Glomerular visceral epithelial cell (primary cell): Measurements from ENCODE around the gene CSNK2A2.

Experiments
- DNase-seq: peaks from one replicate; pipeline ENCODE4 v3.0.0-alpha.2; 2016; ENCODE audit errors: extremely low spot score

The CSNK2A2 gene

GRCh38 chr16:58198803-58199411, 1.0 kb upstream of the CSNK2A2 start:
- no peak for DNase-seq

DNA sequence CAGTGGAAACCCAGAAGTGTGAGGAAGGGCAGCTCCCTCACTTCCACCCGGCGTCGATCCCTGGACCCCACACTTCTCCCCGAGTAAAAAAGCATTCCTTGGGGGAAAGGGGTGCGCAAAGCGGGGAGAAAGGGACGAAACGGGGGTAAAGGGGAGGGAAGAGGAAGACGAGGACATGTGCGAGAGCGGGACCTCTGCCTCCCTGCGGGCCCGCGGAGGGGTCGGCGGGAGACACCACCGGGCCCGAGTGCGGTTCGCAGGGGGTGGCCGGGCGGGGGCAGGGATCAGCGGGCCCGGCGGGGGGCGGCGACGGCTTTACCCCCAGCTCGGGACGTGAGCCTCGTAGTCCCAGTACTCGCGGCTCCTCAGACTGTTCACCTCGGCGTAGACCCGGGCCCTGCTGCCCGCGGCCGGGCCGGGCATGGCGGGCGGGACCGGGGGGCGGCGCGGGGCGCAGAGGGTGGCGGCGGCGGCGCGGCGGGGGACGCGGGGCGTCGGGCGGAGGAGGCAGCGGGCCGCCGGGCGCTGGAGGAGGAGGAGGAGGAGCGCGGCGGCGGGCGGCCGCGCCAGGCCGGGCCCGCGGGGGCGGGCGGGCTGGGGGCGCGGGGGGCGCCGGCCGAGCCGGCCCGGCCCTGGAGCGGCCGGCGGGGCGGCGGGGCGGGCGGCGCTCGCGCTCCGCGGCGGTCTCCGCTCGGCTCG, 443 bp downstream of the CSNK2A2 start:
- no peak for DNase-seq

DNA sequence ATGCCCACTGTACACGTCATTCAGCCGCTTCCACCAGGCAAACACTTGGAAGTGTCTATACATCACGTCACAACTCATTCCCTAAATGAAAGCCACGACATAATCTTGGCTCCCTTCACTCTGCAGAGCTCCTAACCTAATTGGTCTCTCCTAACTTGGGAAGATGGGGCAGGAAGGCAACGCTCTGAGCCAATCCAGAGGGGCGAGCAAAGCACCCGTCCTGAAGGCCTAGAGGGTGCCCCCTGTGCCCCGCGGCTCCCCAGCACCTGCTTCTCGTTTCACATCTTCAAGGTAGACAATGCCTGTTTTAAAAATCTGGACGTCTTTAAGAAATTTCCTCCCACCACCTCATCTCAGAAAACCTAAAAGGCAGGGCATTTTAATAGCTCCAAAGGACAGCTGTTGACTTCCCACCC, 1.0 kb downstream of the CSNK2A2 start:
- DNase-seq, result no peak

- DNase-seq, result no peak
These were observed 2.1 kb downstream of the CSNK2A2 start for GRCh38 chr16:58195771-58196170.

- no peak for DNase-seq
These were observed 2.6 kb downstream of the CSNK2A2 start for GRCh38 chr16:58195344-58195743.

DNA sequence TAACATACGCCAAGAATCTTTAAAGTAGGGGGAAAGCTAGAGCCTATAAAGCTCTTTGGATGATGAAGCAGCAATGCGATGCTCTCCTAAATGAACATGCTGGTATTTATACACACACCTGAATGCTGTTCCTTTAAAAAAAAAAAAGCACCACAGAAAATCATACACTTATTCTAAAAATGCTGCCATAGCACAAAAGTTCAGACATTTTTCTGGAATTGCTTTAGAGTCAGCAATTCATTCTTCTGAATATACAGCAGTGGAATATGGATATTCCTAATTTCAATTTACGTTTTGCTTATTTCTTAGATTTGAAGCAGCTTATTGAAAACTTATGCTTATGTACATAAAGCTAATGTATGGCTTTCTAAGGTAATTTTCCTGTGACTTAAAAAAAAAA, 3.1 kb downstream of the CSNK2A2 start:
- DNase-seq, result no peak

- DNase-seq, result no peak
These were observed 10.1 kb downstream of the CSNK2A2 start for GRCh38 chr16:58187665-58188421.

DNA sequence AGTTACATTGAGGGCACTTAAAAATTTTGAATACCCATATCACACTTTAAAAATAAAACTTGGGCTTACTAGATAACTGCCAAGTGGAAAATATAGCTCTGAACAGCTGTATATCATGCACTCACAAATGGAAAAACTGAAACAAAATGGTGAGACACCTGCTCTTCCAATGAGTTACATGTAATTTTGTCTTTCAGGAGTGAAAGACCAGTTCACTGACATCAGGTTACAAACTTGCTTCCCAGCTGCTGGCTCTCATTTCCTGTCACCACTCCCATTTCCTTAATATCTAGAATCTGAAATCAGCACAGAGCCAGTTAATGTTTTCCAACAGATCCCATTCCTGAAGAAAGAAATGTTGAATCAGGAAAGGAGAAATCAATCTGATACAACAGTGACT, 10.8 kb downstream of the CSNK2A2 start:
- no peak for DNase-seq

DNA sequence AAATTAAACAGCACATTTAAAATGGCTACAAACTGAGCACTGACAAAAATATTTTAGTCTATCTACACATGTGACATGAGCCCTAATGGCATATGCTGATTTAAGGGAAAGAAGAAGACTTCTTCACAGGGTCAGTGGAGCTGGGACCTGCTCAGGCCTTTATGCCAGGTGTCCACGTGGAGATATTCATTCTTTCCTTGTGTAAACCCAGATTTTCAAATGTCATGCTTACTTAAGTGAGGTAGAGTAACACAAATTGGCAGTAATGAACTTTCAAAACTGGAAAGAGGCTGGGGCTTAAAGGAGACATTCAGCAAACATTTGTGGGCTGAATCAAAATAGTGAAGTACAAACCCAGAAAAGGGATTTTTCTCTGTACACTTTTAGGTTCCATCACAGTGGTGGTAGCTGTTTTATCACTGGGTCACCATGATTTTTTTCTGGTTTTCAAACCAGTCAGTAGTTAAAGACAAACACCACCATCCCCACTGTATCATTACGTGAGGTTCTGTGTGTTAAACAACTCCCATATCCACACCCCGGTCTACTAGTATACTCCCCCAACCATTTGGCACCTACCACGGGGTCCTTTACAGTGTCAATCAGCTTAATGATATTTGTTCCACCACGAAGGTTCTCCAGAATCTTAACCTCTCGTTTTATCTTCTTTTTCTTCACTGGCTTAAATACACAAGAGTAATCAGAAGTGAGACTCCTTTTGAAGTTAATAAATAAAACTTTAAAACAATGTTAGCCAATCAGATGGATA, 11.5 kb downstream of the CSNK2A2 start:
- no peak for DNase-seq

DNA sequence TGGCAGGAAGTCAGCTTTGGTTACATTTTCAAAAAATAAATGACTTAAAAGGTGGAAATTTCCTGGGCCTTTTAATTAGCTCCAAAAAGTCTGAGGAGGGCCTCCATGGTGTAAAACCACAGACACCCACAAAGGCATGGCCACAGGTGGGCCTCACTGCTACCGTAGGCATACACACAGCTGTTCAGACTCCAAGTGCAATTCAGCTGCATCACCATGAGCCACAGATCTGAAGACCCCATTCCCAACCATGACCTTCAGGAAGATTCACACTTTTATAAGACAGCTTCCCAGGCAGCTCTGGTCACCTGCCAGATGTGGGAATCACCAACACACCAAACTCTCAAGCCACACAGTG, 20.6 kb downstream of the CSNK2A2 start:
- DNase-seq, result no peak

GRCh38 chr16:58176608-58177352, 21.1 kb downstream of the CSNK2A2 start:
- no peak for DNase-seq

DNA sequence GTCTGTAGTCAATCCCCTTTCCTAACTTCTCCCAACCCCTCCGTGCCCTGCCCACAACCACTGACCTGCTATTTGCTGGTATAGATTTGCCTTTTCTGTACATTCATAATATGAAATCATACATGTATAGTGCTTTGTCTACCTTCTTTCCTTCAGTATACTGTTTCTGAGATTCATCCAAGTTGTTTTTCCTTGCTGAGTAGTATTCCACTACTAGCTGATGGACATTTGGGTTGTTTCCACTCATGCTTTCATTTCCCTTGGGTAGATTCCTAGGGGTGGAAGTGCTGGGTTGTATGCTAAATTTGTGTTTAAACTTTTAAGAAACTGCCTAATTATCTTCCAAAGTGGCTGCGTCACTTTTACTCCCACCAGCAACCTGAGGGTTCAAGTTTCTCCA, 27.7 kb downstream of the CSNK2A2 start:
- no peak for DNase-seq

DNA sequence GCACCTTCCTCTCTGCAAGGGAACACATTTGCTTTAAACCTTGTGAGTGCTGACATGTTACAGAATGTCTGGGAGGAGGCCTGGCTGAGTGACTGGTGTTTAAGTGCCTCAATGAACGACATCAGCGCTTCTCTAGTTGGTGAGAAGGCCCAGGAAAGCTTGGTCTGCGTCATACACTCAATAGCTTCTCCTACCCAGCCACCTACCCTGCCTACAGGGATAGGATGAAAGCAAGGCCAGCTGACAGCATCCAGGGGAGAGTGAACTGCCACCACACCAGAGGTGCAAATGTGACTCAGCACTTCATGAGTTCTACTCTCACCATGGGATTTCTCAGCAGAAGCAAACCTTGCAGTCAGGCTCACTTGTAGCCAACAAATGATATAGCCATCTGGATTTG, 37.1 kb downstream of the CSNK2A2 start:
- no peak for DNase-seq

GRCh38 chr16:58158725-58159124, 39.2 kb downstream of the CSNK2A2 start:
- DNase-seq, result no peak

DNA sequence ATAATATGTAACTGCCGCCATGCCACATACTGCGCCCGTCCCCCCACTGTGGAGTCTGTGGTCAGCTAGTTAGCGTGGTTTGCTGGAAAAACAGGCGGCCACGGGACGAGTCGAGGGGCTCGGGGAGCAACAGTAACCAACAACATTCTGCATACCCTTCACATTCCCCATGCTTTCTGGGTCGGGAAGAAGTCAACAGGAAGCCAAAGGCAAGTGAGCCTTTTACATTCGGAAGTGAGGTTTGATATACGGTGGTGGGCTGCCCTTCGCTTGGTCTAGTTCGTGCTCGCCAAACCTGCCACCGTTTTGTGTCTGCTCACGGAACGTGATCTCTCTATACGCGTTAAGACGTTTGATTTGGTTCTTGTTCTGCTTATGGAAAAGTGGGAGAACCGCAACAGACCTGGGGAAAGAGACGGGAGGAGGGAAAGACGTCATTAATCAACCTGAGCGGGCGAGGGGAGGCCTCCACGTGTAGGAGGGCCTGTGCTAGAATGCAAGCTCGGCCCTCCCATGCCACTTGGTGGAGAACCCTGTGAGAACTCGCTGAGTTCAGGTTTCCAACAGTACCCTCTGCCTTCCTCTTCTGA, 39.9 kb downstream of the CSNK2A2 start:
- no peak for DNase-seq

DNA sequence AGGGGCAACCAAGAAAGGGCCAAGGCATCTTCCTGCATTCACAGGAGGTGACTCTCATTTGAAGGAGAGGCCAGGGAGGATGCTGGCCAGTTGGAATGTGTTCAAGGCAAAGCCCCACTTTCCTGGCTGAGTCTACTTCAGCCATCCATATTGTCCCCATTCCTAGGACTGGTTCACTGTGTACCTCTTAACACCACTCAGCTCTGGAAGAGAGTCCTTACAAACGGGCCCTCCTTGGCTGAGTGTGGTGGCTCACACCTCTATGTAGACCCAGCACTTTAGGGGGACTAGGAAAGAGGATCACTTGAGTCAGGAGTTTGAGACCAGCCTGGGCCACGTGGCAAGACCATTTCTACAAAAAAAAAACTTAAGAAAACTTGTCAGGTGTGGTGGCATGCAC, 40.7 kb downstream of the CSNK2A2 start:
- no peak for DNase-seq

DNA sequence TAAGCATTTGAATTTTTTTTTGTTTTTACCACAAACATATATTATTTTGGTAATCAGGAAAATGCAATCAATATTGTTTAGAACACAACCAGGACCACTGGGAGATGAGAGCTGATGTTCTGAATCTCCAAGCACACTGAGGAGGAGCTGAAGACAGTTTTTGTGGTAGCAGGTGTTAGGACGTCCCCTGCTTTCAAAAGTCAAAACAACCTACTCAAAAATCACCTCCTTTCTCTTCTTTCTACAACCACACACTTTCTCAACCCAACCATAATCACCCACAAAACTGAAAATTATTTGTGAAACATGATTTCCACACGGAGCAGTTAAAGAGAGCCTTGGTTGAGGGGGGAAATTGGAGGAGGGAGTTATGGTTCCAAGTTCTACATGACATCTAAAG, 42.1 kb downstream of the CSNK2A2 start:
- no peak for DNase-seq

GRCh38 chr16:58154345-58154744, 43.6 kb downstream of the CSNK2A2 start:
- DNase-seq, result no peak

GRCh38 chr16:58152246-58152868, 45.5 kb downstream of the CSNK2A2 start:
- no peak for DNase-seq

DNA sequence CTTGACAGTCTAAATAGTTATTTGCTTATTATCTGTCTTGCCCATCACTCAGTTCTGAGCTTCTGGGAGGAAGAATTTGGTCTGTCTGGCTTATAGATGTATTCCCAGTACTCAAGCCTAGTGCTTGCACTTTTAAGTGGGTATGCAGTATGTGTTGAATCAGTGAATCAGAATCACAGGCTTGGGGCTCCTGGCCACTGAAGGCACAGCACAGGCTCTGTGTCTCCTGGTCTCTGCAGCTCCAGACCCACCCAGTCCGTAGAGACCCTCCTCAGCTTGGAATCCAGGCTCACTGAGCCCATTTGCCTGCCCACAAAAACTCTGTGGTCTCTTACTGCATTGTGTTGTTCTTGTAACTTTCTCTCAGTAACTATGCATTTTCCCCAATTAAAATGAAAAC, 49.4 kb downstream of the CSNK2A2 start:
- no peak for DNase-seq

DNA sequence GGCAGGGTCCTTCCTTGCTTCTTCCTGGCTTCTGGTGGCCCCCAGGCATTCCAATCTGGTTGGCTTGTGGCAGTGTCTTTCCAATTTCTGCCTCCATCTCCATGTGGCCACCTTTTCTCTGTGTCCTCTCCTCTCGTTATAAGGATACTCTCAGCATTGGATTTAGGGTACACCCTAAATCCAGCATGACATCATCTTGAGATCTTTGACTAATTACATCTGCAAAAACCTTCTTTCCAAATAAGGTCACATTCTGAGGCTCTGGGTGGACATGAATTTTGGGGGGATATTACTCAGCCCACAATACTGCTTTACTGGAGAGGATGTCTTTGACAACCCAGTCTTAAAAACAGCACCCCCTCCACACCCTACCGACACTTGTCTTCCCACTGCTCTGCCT, 49.8 kb downstream of the CSNK2A2 start:
- no peak for DNase-seq
